MM.1S (cell line): ENCODE data around the gene COQ9.

Experiments used
- EZH2 ChIP-seq: fragments of 300-600 bp; sonication (generic); optimal IDR thresholded peaks from 2 replicates; pipeline ENCODE3; 2017; ENCODE audit warnings: low read depth, mild to moderate bottlenecking, antibody characterized with exemption, low read length, mixed read lengths
- EZH2phosphoT487 ChIP-seq: fragments of 300-600 bp; sonication (generic); IDR thresholded peaks from 2 replicates; pipeline ENCODE4 v1.6.1; 2018; ENCODE audit warnings: antibody characterized with exemption, low read length
- TF ChIP-seq, protein P1 (sequence below): fragments of 300-600 bp; sonication (generic); IDR thresholded peaks from 2 replicates; pipeline ENCODE4 v1.5.1; 2016; ENCODE audit warnings: antibody characterized with exemption, low read length, mixed read lengths

DNA sequence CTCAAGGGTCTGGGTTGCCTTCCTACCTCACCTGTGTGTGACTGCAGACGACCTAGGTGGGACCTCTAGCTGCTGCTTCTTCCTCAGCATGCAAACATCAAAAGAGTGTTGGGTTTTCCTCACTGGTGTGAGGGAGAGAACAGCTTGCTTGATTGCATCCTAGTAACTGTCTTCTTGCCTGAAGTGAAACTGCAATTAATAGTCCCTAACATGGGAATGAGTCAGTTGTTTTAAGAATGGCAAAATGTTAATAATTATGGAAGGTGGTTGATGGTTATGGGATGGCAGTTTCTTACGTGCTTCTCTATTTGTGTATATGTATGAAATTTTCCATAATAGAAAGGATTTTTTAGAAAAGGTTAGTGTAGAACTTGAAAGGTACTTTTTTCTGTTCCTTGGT is 21.1 kb downstream of the COQ9 start:
- no peak for TF ChIP-seq EZH2
- TF ChIP-seq, protein P1, sequence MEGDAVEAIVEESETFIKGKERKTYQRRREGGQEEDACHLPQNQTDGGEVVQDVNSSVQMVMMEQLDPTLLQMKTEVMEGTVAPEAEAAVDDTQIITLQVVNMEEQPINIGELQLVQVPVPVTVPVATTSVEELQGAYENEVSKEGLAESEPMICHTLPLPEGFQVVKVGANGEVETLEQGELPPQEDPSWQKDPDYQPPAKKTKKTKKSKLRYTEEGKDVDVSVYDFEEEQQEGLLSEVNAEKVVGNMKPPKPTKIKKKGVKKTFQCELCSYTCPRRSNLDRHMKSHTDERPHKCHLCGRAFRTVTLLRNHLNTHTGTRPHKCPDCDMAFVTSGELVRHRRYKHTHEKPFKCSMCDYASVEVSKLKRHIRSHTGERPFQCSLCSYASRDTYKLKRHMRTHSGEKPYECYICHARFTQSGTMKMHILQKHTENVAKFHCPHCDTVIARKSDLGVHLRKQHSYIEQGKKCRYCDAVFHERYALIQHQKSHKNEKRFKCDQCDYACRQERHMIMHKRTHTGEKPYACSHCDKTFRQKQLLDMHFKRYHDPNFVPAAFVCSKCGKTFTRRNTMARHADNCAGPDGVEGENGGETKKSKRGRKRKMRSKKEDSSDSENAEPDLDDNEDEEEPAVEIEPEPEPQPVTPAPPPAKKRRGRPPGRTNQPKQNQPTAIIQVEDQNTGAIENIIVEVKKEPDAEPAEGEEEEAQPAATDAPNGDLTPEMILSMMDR, result no peak
- no peak for TF ChIP-seq EZH2phosphoT487
